ENCODE measurements around the gene KLHL29.

Gene KLHL29

GRCh38 chr2:23705771-23706612, 321.0 kb downstream of the KLHL29 start:
- Histone ChIP-seq H3K9me3 (replicated peaks in 1 of 11) (peaks cover 0 to 2% (median 0%) of the 10 kb centered on the region in 11 experiments; a peak in 1 of 22 replicates), H3K36me3 (peaks cover 0 to 74% (median 16%) of the 10 kb centered on the region in 11 experiments; a peak in 14 of 22 replicates), H3K9ac (no peak overlapping the region), H3K4me2 (no peak overlapping the region), H3K27me3 (no peaks in the 10 kb centered on the region), H4K20me1 (no peaks in the 10 kb centered on the region; a peak in 1 of 22 replicates), H3K4me3 (no peak overlapping the region), H3K4me1 (peaks cover 0 to 8% (median 5%) of the 10 kb centered on the region in 10 experiments; a peak in 8 of 20 replicates), H3K27ac (no peak overlapping the region)
- TF ChIP-seq Cebpa-rat (IDR thresholded peaks at IDR 0.05), result no peak

GRCh38 chr2:23706613-23707078, 321.7 kb downstream of the KLHL29 start:
- no peak for TF ChIP-seq Cebpa-rat (IDR thresholded peaks at IDR 0.05)
- Histone ChIP-seq H4K20me1 (no peaks in the 10 kb centered on the region; a peak in 1 of 22 replicates), H3K4me2 (no peak overlapping the region), H3K9me3 (replicated peaks in 1 of 11) (no peaks in the 10 kb centered on the region), H3K4me3 (no peak overlapping the region), H3K27me3 (no peaks in the 10 kb centered on the region), H3K4me1 (peaks cover 0 to 8% (median 5%) of the 10 kb centered on the region in 10 experiments; a peak in 8 of 20 replicates), H3K27ac (no peak overlapping the region), H3K36me3 (peaks cover 0 to 75% (median 16%) of the 10 kb centered on the region in 11 experiments; a peak in 14 of 22 replicates), H3K9ac (no peak overlapping the region)

GRCh38 chr2:23707096-23707495, 322.1 kb downstream of the KLHL29 start:
- TF ChIP-seq Cebpa-rat (IDR thresholded peaks at IDR 0.05), result no peak
- H3K4me1 ChIP-seq, result peaks cover 0 to 8% (median 5%) of the 10 kb centered on the region in 10 experiments; a peak in 8 of 20 replicates
- no peak overlapping the region for H3K4me3 ChIP-seq
- H3K9me3 ChIP-seq (replicated peaks in 1 of 11), result no peaks in the 10 kb centered on the region
- H3K27me3 ChIP-seq, result no peaks in the 10 kb centered on the region
- no peak overlapping the region for H3K27ac ChIP-seq
- H3K9ac ChIP-seq, result no peak overlapping the region
- no peak overlapping the region for H3K4me2 ChIP-seq
- H4K20me1 ChIP-seq, result no peaks in the 10 kb centered on the region; a peak in 1 of 22 replicates
- peaks cover 0 to 79% (median 16%) of the 10 kb centered on the region in 11 experiments; a peak in 14 of 22 replicates for H3K36me3 ChIP-seq

GRCh38 chr2:23708771-23709170, 323.8 kb downstream of the KLHL29 start:
- Histone ChIP-seq H3K4me3 (no peak overlapping the region), H4K20me1 (no peaks in the 10 kb centered on the region), H3K9me3 (replicated peaks in 1 of 11) (no peaks in the 10 kb centered on the region), H3K27ac (no peak overlapping the region), H3K27me3 (no peaks in the 10 kb centered on the region), H3K4me2 (no peak overlapping the region), H3K9ac (no peak overlapping the region), H3K36me3 (peaks cover 0 to 81% (median 16%) of the 10 kb centered on the region in 11 experiments; a peak in 14 of 22 replicates), H3K4me1 (peaks cover 0 to 5% (median 2%) of the 10 kb centered on the region in 10 experiments; a peak in 8 of 20 replicates)
- no peak for TF ChIP-seq Cebpa-rat (IDR thresholded peaks at IDR 0.05)

GRCh38 chr2:23709311-23709710, 324.3 kb downstream of the KLHL29 start:
- H4K20me1 ChIP-seq, result no peaks in the 10 kb centered on the region
- no peaks in the 10 kb centered on the region for H3K9me3 ChIP-seq (replicated peaks in 1 of 11)
- H3K9ac ChIP-seq, result no peak overlapping the region
- no peaks in the 10 kb centered on the region for H3K27me3 ChIP-seq
- H3K4me3 ChIP-seq, result no peak overlapping the region
- no peaks in the 10 kb centered on the region for H3K4me1 ChIP-seq
- no peak overlapping the region for H3K27ac ChIP-seq
- no peak overlapping the region for H3K4me2 ChIP-seq
- no peak for TF ChIP-seq Cebpa-rat (IDR thresholded peaks at IDR 0.05)
- H3K36me3 ChIP-seq, result peaks cover 0 to 75% (median 16%) of the 10 kb centered on the region in 11 experiments; a peak in 14 of 22 replicates

GRCh38 chr2:23711979-23712755, 327.2 kb downstream of the KLHL29 start:
- H3K9me3 ChIP-seq (replicated peaks in 1 of 11), result no peaks in the 10 kb centered on the region
- H4K20me1 ChIP-seq, result no peaks in the 10 kb centered on the region
- H3K9ac ChIP-seq, result no peak overlapping the region
- peaks cover 0 to 10% (median 0%) of the 10 kb centered on the region in 10 experiments; a peak in 7 of 20 replicates for H3K4me1 ChIP-seq
- H3K36me3 ChIP-seq, result peaks cover 0 to 66% (median 12%) of the 10 kb centered on the region in 11 experiments; a peak in 13 of 22 replicates
- no peak overlapping the region for H3K27ac ChIP-seq
- H3K4me3 ChIP-seq, result no peak overlapping the region
- H3K4me2 ChIP-seq, result no peak overlapping the region
- TF ChIP-seq Cebpa-rat (IDR thresholded peaks at IDR 0.05), result no peak
- no peaks in the 10 kb centered on the region for H3K27me3 ChIP-seq

- Histone ChIP-seq H3K9me3 (replicated peaks in 1 of 11) (no peaks in the 10 kb centered on the region), H3K4me3 (no peak overlapping the region), H3K36me3 (peaks cover 0 to 61% (median 12%) of the 10 kb centered on the region in 11 experiments; a peak in 12 of 22 replicates), H3K27ac (no peak overlapping the region), H3K4me2 (no peak overlapping the region), H3K4me1 (peaks cover 0 to 10% (median 0%) of the 10 kb centered on the region in 10 experiments; a peak in 7 of 20 replicates), H3K27me3 (no peaks in the 10 kb centered on the region), H4K20me1 (no peaks in the 10 kb centered on the region), H3K9ac (no peak overlapping the region)
- no peak for TF ChIP-seq Cebpa-rat (IDR thresholded peaks at IDR 0.05)
Observed at GRCh38 chr2:23712756-23713151, 327.8 kb downstream of the KLHL29 start.

- peaks cover 0 to 59% (median 9%) of the 10 kb centered on the region in 11 experiments; a peak in 11 of 22 replicates for H3K36me3 ChIP-seq
- H3K27ac ChIP-seq, result no peak overlapping the region
- H4K20me1 ChIP-seq, result no peaks in the 10 kb centered on the region
- H3K4me3 ChIP-seq, result no peak overlapping the region
- no peaks in the 10 kb centered on the region for H3K9me3 ChIP-seq (replicated peaks in 1 of 11)
- TF ChIP-seq Cebpa-rat (IDR thresholded peaks at IDR 0.05), result no peak
- no peak overlapping the region for H3K9ac ChIP-seq
- no peaks in the 10 kb centered on the region for H3K27me3 ChIP-seq
- no peak overlapping the region for H3K4me2 ChIP-seq
- H3K4me1 ChIP-seq, result peaks cover 0 to 10% (median 0%) of the 10 kb centered on the region in 10 experiments; a peak in 7 of 20 replicates
Observed at GRCh38 chr2:23713351-23713750, 328.4 kb downstream of the KLHL29 start.

All from BLaER1 treated with 17β-estradiol and CSF1 and Interleukin-3, amounts not matched to agents 10 nM and 100 nM (cell line).